DMS114 treated with DMSO at 0.1 percent for 48 hours (cell line): ENCODE data around the gene TMEM45B.
"Not testable (repeated sequence)": the region's sequence is repeated elsewhere in the genome, so short reads cannot be mapped to it uniquely, and the experiment has no call there.

Source experiments
- DNase-seq: peaks from one replicate; lab custom pipeline; 2025; ENCODE audit not compliant: unreplicated experiment; lab: John Stamatoyannopoulos, UW

Gene TMEM45B

GRCh38 chr11:129849447-129850130 is 33.9 kb downstream of the TMEM45B start:
- no peak for DNase-seq

- DNase-seq: no peak
Observed at GRCh38 chr11:129852125-129852740, 36.6 kb downstream of the TMEM45B start.

- DNase-seq: no peak
Observed at GRCh38 chr11:129853518-129854231, 38.0 kb downstream of the TMEM45B start.

GRCh38 chr11:129854232-129854805 is 38.7 kb downstream of the TMEM45B start:
- no peak for DNase-seq

GRCh38 chr11:129855086-129855485 is 39.4 kb downstream of the TMEM45B start:
- no peak for DNase-seq

- DNase-seq: no peak
Observed at GRCh38 chr11:129856036-129856435, 40.4 kb downstream of the TMEM45B start.

GRCh38 chr11:129861702-129862522 is 46.3 kb downstream of the TMEM45B start:
- DNase-seq: no peak

GRCh38 chr11:129864811-129865210 is 49.2 kb downstream of the TMEM45B start:
- no peak for DNase-seq

DNA sequence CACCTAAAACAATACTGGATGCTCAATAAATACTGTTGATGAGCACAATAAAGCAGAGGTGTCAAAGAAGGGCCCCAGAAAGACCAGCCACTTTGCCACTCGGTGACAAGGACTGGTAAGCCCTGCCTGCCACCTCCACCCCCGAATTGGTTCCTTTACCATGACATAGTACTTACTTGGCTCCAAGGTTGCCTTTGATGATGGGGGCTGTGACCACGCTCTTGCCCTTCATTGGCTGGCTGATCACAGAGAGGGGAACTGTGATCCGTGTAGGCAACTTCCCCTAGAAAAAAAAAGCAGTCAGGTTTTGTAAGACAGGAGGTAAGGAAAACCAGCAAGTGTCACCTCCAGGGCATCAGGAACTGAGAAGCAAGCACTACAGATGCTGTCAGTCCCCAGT is 50.1 kb downstream of the TMEM45B start:
- no peak for DNase-seq

DNA sequence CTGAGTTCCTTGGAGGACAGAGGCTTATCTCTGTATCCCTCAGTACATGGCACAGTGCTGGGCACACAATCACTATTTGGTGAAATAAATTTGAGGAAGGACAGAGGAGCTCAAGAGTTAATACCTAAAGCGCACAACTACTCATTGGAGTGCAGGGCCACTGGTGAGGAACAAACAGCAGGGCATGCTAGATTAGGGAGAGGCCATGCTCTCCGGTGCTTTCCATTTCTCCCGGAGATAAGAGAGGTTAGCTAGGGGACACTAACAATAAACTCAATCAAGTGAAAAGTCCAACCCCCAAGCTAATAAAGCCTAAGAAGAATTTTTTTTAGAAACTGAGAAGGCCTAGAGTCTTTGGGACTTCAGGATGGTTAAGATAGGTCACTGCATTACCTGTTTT is 50.7 kb downstream of the TMEM45B start:
- DNase-seq: no peak

GRCh38 chr11:129868626-129869025 is 53.0 kb downstream of the TMEM45B start:
- not testable (repeated sequence) for DNase-seq

DNA sequence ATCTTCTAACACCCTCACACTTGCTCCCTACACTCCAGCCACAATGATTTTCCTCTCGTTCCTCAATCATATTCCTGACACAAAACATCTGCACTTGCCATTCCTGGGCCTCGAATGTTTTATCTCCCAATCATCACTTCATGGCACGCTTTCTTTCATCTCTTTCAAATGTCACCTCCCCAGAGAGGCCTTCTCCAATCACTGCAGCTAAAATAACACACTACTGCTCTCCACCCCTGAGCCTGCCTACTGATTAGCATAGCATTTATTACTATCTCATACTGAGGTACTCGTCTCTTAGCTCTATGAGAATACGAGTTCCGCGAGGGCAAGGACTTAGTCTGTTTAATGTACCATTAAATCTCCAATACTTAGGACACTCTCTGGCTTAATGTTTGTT is 56.3 kb downstream of the TMEM45B start:
- DNase-seq: no peak

DNA sequence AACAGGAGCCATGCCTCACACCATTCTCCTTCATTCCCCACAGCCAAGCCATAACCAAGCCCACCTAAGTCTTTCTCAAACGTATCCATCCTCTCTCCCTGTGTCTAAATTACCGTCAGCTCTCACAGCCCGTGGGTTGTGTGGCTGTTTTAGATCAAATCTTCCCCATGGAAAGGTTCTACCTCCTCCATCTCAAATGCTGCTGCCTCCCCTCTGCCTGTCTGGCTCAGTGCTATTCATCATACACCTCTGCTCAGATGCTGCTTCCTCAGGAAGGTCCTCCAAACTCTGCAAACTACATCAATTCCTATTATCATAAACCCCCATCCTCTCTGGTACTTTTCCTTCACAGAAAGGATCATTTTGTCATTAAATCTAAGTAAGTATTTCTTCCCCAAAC is 64.7 kb downstream of the TMEM45B start:
- DNase-seq: no peak

DNA sequence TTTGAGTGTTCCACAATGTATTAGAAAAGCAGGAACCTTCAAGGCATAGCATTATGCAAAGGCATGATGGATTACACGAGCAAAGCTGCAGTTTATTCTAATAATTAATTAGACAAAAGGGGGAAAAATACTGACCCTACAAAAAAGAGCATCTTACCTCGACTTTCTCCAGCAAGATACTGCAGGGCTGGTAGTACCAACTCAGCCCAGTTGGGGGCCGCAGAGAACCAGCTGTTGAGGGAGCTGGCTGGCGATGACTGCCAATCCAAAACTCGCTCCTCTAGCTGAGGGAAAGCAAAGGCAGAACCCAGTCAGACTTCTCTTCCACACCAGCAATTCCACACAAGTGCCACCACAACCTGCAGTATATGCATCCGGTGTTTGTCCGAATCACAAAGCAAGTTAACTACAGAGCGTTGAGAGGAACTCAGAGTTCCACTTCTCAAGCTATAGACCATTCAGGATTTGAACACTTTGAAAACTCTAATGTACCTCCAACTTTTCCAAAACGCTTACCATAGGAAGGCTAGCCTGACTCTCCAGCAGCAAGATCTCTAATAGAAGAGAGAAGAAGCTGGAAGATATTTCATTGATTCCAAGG is 66.0 kb downstream of the TMEM45B start:
- DNase-seq: peak; percentile 12

DNA sequence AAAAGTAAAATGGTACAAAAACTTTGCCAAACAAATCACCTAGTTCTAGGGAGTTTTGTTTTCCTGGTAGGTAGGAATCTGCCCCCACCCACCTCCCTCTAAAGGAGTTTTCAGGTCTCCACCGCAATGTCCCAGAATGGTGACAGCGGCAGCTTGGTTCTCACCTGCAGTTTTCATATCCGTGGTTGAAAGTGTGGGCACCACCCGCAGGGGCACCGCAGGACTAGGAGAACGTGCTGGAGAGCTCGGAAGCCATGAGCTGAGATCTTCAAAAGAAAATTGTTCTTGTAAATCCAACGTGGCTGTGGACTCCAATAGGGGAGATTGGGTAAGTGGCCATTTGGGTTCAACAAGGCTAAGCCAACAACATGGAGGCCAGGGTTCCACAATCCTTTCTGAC is 68.9 kb downstream of the TMEM45B start:
- no peak for DNase-seq

GRCh38 chr11:129885381-129885780 is 69.7 kb downstream of the TMEM45B start:
- DNase-seq: no peak

DNA sequence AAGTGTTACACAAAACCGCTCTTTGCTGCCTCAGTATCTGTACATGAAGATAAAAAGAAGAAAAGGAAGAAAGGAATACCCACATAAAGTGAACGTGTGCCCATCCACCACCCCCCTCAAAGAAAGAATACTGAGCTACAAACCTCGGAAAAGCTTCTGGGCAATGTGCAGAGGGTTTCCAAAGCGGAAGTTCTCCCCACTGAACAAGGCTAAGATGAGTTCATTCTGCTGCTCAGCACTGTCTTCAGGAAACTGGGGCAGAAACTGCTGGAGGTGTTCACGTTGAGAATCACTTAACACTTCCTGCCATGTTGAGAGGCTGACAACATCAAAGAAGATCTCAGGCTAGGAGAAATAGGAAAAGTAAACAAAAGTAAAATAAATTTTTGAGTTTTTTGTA is 72.8 kb downstream of the TMEM45B start:
- DNase-seq: no peak

DNA sequence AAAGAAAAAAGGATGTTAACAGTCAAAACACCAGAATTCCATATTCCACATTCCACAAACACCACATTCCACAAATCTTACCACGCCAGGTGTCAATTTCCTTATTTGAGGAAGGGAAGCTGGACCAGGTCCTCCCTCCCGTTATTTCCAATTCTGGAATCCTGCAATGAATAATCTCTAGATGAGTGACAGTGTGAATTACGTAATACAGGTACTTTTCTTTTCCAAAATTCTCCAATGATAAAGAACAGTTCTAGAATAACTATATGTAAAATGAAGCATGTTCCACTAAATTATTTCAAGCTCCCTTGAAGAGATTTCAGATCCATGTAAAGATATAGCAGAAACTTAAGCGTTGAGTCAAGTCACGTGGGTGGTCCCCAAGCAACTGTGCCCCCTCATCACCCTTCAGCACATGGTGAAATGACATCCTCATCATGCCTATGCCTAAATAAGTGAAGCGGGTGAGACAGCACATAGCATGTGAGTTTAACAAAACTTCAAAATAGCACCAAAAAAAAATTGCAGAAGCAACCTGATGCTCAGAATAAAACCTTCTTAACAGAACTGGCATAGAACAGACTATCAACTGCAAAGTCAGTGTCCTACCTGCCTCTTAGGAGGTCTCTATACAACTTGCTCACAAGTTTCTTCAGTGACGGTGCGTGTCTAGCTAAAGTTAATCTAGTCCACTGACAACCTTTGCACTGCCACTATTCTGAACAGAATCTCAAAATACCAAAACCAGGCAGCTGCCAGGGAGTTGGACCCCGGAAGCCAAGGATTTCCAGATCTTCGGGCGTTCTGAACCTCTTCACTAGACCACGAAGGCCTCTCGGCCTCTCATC is 78.9 kb downstream of the TMEM45B start:
- DNase-seq: no peak

DNA sequence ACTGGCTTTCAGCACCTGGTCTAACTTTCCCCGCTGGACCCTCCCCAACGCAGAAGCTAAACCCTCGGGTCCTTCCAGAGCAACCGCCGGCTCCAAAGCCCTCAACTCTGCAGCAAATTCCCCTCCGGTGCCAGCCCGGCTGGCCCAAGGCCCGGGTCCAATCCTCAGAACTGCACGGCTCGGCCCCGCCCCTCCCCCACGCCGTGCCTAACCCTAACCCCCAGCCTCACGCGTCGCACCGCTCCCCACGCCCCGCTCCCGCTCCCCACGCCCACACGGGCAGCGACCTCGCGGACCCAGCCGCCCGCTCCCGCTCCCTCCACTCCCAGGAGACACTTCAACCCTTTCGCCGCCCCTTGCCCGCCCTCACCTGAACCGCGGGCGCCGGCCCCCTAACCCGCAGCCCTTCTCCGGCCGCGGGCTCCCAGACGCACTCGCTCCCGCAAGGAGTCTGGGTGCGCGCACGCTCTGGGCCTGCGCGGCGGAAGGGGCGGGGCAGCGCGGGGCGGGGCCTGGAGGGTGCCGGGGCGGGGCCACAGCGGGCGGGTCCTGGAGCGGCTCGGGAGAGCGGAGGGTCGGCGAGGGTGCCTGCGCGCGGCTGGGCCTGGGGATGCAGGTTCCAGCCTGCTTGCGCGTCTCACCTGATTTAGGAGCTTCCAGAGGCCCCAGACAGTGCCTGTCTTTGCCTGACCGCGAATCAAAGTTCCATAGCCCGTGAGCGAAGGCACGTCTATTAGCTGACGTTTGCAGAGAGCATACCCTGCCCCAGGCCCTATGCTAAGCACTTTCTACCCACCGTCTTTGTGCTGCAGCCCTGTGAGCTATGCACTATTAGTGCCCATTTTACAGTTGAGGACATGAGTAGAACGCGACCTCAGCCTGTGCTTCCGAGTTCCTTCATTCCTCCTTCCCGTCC is 79.7 kb downstream of the TMEM45B start, which contains the start of gene NFRKB:
Gene NFRKB (minus strand): TSS at position 453 of the 916 bp plus-strand sequence. CDS start 2,729 bp downstream, outside the sequence.
- DNase-seq: peak; percentile 32
